Peyer's patch (tissue), 4 donors: Measurements from ENCODE around the gene FRYL. TPM values are rescaled to one million over a fixed set of nuclear protein-coding genes. Genes with fewer than 3 reads are reported as not detected.
A peak's percentile ranks its signal among the peaks of the same experiment; 100 is the strongest.

ENCODE experiments used
- DNase-seq, 3 donors: peaks; one replicate each; pipeline ENCODE4 v3.0.0-alpha.2; 2017 to 2019
- H3K27ac ChIP-seq, 4 donors: fragments of 200-600 bp; sonication (generic); one replicate each; pipeline ENCODE4 v1.5.1; 2016 to 2019
- H3K27me3 ChIP-seq, 2 donors: fragments of 200-600 bp; sonication (generic); one replicate each; pipeline ENCODE4 v1.5.1; 2019
- H3K36me3 ChIP-seq, 3 donors: fragments of 200-600 bp; sonication (generic); one replicate each; pipeline ENCODE4 v1.5.1; 2016 to 2019
- H3K4me1 ChIP-seq, 4 donors: fragments of 200-600 bp; sonication (generic); one replicate each; pipeline ENCODE4 v1.5.1; 2016 to 2019
- H3K4me3 ChIP-seq, 4 donors: fragments of 200-600 bp; sonication (generic); 1 replicate in 3 of 4; 2 replicates in 1 of 4; pipeline ENCODE4 v1.5.1; 2016 to 2019; ENCODE audit warnings: mild to moderate bottlenecking in 1 of 4
- H3K9me3 ChIP-seq, 4 donors: fragments of 200-600 bp; sonication (generic); one replicate each; pipeline ENCODE4 v1.5.1; 2016 to 2019; ENCODE audit warnings: mild to moderate bottlenecking in 1 of 4
- POLR2A ChIP-seq, 2 donors: fragments of 450-650 bp; IDR thresholded peaks; one replicate each; pipeline ENCODE4 v1.5.1; 2017; ENCODE audit warnings: antibody characterized with exemption in 2 of 2, mild to moderate bottlenecking in 2 of 2, moderate library complexity in 2 of 2
- total RNA-seq, 4 donors: library from RNA; depleted of rRNA; stranded (reverse); fragments of >200 nt; gene quantifications; one replicate each; pipeline ENCODE4 v1.1.0, GENCODE V29; 2016
- TF ChIP-seq, protein P1 (sequence below), 6 experiments: fragments of 450-650 bp in 4 of 6; fragments of 200-600 bp in 2 of 6; sonication (generic) in 1 of 6; IDR thresholded peaks; one replicate each; pipeline ENCODE4 v1.5.1; 2017 to 2019; ENCODE audit warnings: antibody characterized with exemption in 6 of 6, mild to moderate bottlenecking in 3 of 6, moderate library complexity in 1 of 6

The FRYL gene
- total RNA-seq, 4 donors from 2014 or later = 220 to 253 (median 241) TPM

DNA sequence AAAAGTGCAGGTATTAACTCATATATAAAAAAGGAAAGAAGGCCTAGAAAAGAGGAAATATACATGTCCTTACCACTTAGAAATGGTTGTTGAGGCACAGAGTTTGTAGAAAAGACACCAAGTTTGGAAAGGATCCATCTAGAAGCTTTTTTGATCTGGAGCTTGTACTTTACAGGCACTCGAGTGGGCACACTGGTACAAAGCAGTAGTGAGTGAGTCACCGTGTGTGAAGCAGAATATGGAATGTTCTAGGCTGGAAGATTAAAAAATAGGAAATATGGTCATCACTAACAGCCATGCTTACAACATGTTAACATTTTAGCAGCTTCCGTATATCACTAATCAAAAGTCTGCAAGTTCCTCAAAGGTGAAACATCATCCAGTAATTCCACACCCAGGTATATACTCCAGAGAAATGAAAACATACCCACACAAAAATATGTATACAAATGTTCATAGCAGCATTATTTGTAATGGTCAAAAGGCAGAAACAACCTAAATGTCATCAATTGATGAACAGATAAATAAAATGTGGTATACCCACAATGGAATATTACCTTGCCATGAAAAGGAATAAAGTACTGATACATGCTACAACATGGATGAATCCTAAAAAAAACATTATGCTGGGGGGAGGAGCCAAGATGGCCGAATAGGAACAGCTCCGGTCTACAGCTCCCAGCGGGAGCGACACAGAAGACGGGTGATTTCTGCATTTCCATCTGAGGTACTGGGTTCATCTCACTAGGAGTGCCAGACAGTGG, 69.5 kb downstream of the FRYL start:
- Histone ChIP-seq H3K4me1 (peaks cover 0 to 9% (median 0%) of the 10 kb centered on the region in 4 donors), H3K27me3 (no peaks in the 10 kb centered on the region), H3K36me3 (peaks cover 0 to 13% (median 0%) of the 10 kb centered on the region in 3 donors), H3K4me3 (no peak overlapping the region), H3K9me3 (no peaks in the 10 kb centered on the region), H3K27ac (no peak overlapping the region)
- no peak for DNase-seq
- no peak for TF ChIP-seq POLR2A (IDR thresholded peaks at IDR 0.05)
- TF ChIP-seq, protein P1, sequence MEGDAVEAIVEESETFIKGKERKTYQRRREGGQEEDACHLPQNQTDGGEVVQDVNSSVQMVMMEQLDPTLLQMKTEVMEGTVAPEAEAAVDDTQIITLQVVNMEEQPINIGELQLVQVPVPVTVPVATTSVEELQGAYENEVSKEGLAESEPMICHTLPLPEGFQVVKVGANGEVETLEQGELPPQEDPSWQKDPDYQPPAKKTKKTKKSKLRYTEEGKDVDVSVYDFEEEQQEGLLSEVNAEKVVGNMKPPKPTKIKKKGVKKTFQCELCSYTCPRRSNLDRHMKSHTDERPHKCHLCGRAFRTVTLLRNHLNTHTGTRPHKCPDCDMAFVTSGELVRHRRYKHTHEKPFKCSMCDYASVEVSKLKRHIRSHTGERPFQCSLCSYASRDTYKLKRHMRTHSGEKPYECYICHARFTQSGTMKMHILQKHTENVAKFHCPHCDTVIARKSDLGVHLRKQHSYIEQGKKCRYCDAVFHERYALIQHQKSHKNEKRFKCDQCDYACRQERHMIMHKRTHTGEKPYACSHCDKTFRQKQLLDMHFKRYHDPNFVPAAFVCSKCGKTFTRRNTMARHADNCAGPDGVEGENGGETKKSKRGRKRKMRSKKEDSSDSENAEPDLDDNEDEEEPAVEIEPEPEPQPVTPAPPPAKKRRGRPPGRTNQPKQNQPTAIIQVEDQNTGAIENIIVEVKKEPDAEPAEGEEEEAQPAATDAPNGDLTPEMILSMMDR (IDR thresholded peaks at IDR 0.05) = no peak

DNA sequence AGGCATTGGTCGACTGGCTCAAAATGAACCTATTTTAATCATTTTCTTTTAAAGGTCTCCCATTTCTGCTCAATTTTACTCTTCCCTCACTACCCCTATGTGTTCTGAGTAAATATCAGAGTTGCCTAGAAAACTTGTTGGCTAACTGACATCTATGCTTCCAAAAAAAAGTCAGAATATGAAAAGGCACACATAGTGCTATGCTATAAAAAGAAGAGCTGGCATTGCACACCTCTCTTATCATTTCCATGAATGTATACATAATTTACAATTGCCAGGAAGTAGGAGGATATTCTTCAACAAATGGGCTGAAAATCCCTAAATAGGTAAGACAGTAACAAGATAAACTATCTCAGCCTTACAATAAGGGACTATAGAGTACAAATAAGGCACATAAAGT, 70.2 kb downstream of the FRYL start:
- no peak for DNase-seq
- TF ChIP-seq, protein P1 (IDR thresholded peaks at IDR 0.05) = no peak
- no peak for TF ChIP-seq POLR2A (IDR thresholded peaks at IDR 0.05)
- Histone ChIP-seq H3K36me3 (peaks cover 0 to 13% (median 0%) of the 10 kb centered on the region in 3 donors), H3K4me1 (peaks cover 0 to 9% (median 0%) of the 10 kb centered on the region in 4 donors), H3K27me3 (no peaks in the 10 kb centered on the region), H3K4me3 (no peak overlapping the region), H3K27ac (no peak overlapping the region), H3K9me3 (no peaks in the 10 kb centered on the region)

DNA sequence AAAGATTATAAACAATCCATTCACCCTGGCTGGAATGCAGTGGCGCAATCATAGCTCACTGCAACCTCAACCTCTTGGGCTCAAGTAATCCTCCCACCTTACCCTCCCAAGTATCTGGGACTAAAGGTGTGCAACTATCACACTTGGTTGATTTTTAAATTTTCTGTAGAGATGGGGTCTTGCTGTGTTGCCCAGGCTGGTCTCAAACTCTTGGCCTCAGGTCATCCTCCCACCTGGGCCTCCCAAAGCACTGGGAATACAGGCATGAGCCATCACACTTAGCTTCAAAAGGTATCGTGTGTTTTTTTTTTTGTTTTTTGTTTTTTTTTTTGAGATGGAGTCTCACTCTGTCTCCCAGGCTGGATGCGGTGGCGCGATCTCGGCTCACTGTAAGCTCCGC, 71.5 kb downstream of the FRYL start:
- Histone ChIP-seq H3K4me3 (no peak overlapping the region), H3K9me3 (no peaks in the 10 kb centered on the region), H3K36me3 (peaks cover 0 to 13% (median 0%) of the 10 kb centered on the region in 3 donors), H3K27me3 (no peaks in the 10 kb centered on the region), H3K27ac (no peak overlapping the region), H3K4me1 (peaks cover 0 to 9% (median 0%) of the 10 kb centered on the region in 4 donors)
- TF ChIP-seq, protein P1 (IDR thresholded peaks at IDR 0.05) = no peak
- TF ChIP-seq POLR2A (IDR thresholded peaks at IDR 0.05) = no peak
- DNase-seq = no peak

DNA sequence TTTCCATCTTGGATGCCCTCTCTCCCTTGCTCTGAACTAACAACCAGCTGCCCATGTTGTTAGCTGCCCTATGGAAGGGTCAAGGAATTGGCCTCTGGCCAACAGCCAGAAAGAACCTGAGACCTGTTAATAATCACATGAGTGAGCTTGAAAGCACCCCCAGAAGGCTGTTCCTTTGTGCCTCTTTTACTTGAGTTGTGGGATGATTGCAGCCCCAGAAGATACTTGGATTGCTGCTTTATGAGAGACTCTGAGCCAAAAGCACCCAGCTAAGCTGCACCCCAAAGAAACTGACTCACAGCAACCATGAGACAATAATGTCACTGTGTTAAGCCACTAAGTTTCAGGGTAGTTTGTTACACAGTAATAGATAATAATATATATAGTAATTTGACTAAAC, 73.3 kb downstream of the FRYL start:
- no peak for DNase-seq
- no peak overlapping the region for H3K4me3 ChIP-seq

DNA sequence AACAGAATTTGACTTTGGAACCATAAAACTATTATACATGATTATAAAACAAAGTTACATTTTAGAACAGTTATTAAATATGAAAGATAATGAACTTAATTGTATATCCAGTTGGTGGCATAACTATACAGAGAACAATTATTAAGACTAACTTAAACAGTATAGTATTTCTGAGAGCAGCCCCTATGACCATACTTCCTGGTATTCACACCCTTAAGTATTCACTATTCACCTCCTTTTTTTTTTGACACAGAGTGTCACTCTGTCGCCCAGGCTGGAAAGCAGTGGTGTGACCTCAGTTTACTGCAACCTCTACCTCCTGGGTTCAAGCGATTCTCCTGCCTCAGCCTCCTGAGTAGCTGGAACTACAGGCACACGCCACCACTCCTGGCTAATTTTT, 74.5 kb downstream of the FRYL start:
- Histone ChIP-seq H3K27ac (peak overlapping the region in 1 of 4 donors; percentile 52), H3K27me3 (no peaks in the 10 kb centered on the region), H3K36me3 (peaks cover 0 to 13% (median 0%) of the 10 kb centered on the region in 3 donors), H3K9me3 (no peaks in the 10 kb centered on the region), H3K4me3 (no peak overlapping the region), H3K4me1 (peaks cover 0 to 19% (median 0%) of the 10 kb centered on the region in 4 donors)
- TF ChIP-seq, protein P1 (IDR thresholded peaks at IDR 0.05) = no peak
- TF ChIP-seq POLR2A (IDR thresholded peaks at IDR 0.05) = no peak
- DNase-seq = no peak

More for the DNA sequence above, 73.3 kb downstream of the FRYL start:
- peaks cover 0 to 9% (median 0%) of the 10 kb centered on the region in 4 donors for H3K4me1 ChIP-seq
- H3K9me3 ChIP-seq = no peaks in the 10 kb centered on the region
- H3K36me3 ChIP-seq = peaks cover 0 to 13% (median 0%) of the 10 kb centered on the region in 3 donors
- TF ChIP-seq, protein P1 (IDR thresholded peaks at IDR 0.05) = no peak
- TF ChIP-seq POLR2A (IDR thresholded peaks at IDR 0.05) = no peak
- H3K27ac ChIP-seq = no peak overlapping the region
- H3K27me3 ChIP-seq = no peaks in the 10 kb centered on the region
